Effector memory CD4-positive, alpha-beta T cell (primary cell): ENCODE data around the gene KCNMB2.

Experiments used
- DNase-seq, 3 donors: peaks; one replicate each; pipeline ENCODE4 v3.0.0-alpha.2; 2020
- H3K27ac ChIP-seq: 2 replicates; pipeline ENCODE4 v1.7.0; 2013; ENCODE audit warnings: mild to moderate bottlenecking, low read length, moderate library complexity; ENCODE audit not compliant: insufficient read depth, poor library complexity, severe bottlenecking
- H3K27me3 ChIP-seq: replicated peaks from 2 replicates; pipeline ENCODE4 v1.7.0; 2013; ENCODE audit warnings: mild to moderate bottlenecking, low read length; ENCODE audit not compliant: insufficient read depth, control insufficient read depth, poor library complexity, severe bottlenecking
- H3K36me3 ChIP-seq: 2 replicates; pipeline ENCODE4 v1.7.0; 2013; ENCODE audit warnings: mild to moderate bottlenecking, low read length, moderate library complexity; ENCODE audit not compliant: control insufficient read depth, insufficient read depth
- H3K4me1 ChIP-seq: 2 replicates; pipeline ENCODE4 v1.7.0; 2013; ENCODE audit warnings: low read length, mild to moderate bottlenecking; ENCODE audit not compliant: control insufficient read depth, insufficient read depth, poor library complexity, severe bottlenecking
- H3K4me3 ChIP-seq: 2 replicates; pipeline ENCODE4 v1.7.0; 2013; ENCODE audit warnings: low read length, low read depth, mild to moderate bottlenecking; ENCODE audit not compliant: insufficient read depth, poor library complexity, severe bottlenecking
- H3K9me3 ChIP-seq: 2 replicates; pipeline ENCODE4 v1.7.0; 2013; ENCODE audit warnings: mild to moderate bottlenecking, low read length, moderate library complexity; ENCODE audit not compliant: control insufficient read depth

KCNMB2 gene

DNA sequence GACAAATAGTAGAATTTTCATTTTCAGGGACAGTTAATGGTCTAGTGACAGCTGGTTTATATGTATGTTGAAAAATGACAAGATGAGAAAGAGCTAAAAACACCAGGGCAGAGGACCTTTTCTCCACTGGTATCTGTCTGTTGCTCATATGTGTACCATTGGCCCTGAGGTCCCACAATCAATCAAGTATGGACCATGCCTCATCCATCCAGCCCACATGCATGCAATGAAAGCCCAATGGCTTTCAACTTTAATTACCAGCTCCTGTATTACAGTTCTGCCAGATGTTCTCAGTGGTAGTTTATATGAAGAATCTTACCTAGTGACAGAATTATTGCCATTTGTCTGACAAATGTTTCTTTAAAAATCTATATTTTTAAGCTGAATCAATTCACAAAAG lies 301.3 kb downstream of the KCNMB2 start:
- Histone ChIP-seq H3K4me1 (no peaks in the 10 kb centered on the region), H3K27ac (no peak overlapping the region), H3K36me3 (no peaks in the 10 kb centered on the region), H3K4me3 (no peak overlapping the region), H3K27me3 (no peaks in the 10 kb centered on the region), H3K9me3 (no peaks in the 10 kb centered on the region)
- DNase-seq: no peak

- no peaks in the 10 kb centered on the region for H3K9me3 ChIP-seq
- H3K36me3 ChIP-seq: no peaks in the 10 kb centered on the region
- DNase-seq: no peak
- no peak overlapping the region for H3K27ac ChIP-seq
- H3K4me1 ChIP-seq: no peaks in the 10 kb centered on the region
- H3K4me3 ChIP-seq: no peak overlapping the region
- H3K27me3 ChIP-seq: no peaks in the 10 kb centered on the region
Observed at GRCh38 chr3:178840586-178840985, 304.4 kb downstream of the KCNMB2 start.

DNA sequence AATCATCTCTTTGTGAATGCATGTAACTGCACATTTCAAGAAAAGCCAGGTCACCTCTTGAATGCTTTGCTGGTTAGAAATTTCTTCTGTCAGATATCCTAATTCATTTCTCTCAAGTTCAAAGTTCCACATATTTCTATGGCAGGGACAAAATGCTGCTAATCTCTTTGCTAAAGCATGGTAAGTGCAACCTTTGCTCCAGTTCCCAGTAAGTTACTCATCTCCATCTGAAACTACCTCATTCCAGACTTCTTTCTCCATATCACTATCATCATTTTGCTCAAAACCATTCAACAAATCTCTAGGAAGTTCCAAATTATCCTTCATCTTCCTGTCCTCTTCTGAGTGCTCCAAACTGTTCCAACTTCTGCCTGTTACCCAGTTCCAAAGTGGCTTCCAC lies 304.8 kb downstream of the KCNMB2 start:
- no peak overlapping the region for H3K27ac ChIP-seq
- no peak for DNase-seq
- H3K36me3 ChIP-seq: no peaks in the 10 kb centered on the region
- H3K4me1 ChIP-seq: no peaks in the 10 kb centered on the region
- H3K4me3 ChIP-seq: no peak overlapping the region
- no peaks in the 10 kb centered on the region for H3K27me3 ChIP-seq
- no peaks in the 10 kb centered on the region for H3K9me3 ChIP-seq

GRCh38 chr3:178844916-178845315 lies 308.7 kb downstream of the KCNMB2 start:
- Histone ChIP-seq H3K9me3 (no peaks in the 10 kb centered on the region), H3K27ac (no peak overlapping the region), H3K4me1 (no peaks in the 10 kb centered on the region), H3K36me3 (no peaks in the 10 kb centered on the region), H3K4me3 (no peak overlapping the region), H3K27me3 (no peaks in the 10 kb centered on the region)
- no peak for DNase-seq

- Histone ChIP-seq H3K4me3 (no peak overlapping the region), H3K27me3 (no peaks in the 10 kb centered on the region), H3K9me3 (no peaks in the 10 kb centered on the region), H3K36me3 (no peaks in the 10 kb centered on the region), H3K4me1 (no peaks in the 10 kb centered on the region), H3K27ac (no peak overlapping the region)
- no peak for DNase-seq
Observed at GRCh38 chr3:178845420-178846118, 309.3 kb downstream of the KCNMB2 start.

DNA sequence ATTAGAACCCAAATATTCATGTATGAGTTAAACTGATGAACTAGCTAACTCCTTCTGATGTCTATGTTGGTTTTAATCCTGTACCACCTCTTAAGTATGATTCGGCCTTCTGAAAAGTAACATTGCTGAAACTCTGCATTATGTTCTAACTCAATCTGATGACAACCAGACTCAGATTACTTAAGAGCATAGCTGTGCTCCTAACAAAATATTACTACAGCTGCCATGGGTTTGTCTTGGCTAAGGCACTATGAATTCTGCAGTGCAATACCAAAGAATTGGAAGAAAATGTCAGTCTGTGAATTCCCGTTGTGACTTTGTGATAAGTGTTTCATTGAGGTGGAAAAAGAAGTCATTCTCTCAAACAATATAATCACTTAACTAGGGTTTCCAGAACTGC lies 311.0 kb downstream of the KCNMB2 start:
- H3K4me1 ChIP-seq: no peaks in the 10 kb centered on the region
- no peaks in the 10 kb centered on the region for H3K27me3 ChIP-seq
- H3K36me3 ChIP-seq: no peaks in the 10 kb centered on the region
- no peaks in the 10 kb centered on the region for H3K9me3 ChIP-seq
- H3K27ac ChIP-seq: no peak overlapping the region
- H3K4me3 ChIP-seq: no peak overlapping the region
- no peak for DNase-seq

DNA sequence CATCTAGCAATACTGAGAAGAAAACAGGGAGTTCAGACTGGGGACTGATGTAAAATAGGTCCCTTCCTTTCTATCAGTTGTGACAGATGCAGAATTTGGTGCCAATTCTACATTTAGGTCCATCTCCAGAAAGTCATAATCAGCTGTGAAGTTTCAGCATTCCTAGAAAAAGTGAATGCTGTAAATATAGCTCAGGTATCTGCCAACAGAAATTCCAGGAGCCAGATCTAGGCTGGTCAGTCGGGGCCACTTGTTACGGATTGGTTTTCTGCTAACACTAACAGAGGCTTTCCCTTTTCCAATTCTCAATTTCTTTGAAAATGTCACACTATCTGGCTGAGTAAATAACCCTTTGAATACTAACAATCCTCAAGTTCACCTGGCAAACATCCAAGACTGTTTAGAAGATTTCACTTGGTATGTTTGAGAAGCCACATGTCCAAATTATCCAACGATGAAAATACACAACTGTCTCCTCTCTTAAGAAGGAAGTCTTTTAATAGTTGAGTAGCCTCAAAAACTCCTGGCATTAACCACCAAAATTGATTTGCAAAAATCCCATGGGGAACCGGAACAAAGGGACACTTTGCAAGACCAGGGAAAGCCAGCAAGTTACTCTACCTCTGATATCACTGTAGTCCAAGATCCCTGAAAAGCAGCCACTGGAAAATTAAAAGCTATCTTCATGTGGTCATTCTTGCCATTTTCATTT lies 313.1 kb downstream of the KCNMB2 start:
- Histone ChIP-seq H3K9me3 (no peaks in the 10 kb centered on the region), H3K27ac (no peak overlapping the region), H3K36me3 (no peaks in the 10 kb centered on the region), H3K4me1 (no peaks in the 10 kb centered on the region), H3K4me3 (no peak overlapping the region), H3K27me3 (no peaks in the 10 kb centered on the region)
- no peak for DNase-seq

DNA sequence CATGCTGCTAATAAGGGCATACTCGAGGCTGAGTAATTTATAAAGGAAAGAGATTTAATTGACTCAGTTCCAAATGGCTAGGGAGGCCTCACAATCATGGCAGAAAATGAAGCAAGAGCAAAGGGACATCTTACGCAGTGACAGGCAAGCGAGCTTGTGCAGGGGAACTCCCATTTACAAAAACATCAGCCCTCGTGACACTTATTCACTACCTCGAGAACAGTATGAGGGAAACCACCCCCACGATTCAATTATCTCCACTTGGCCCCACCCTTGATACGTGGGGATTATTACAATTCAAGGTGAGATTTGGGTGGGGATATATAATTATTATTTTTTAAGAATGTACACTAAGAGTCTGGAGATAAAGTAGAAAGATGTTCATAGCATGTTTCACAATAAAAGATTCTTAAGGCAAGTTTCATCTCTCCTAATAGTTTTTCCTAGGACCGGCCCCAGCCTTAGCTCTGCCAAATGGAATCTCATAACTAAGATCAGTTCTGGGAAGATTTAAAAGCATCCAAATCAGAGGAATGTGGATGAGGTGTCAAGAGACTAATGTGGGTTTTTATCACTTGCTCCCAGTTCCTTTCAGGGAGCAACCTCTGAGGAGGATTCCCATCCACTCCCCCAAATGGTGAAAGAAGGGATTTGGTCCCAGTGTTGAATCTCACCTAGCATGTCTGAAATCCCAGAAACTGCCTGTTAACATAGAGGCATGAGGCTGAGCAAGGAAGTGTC lies 314.4 kb downstream of the KCNMB2 start:
- DNase-seq: no peak
- no peak overlapping the region for H3K4me3 ChIP-seq
- H3K36me3 ChIP-seq: no peaks in the 10 kb centered on the region
- H3K4me1 ChIP-seq: no peaks in the 10 kb centered on the region
- no peaks in the 10 kb centered on the region for H3K27me3 ChIP-seq
- H3K27ac ChIP-seq: no peak overlapping the region
- H3K9me3 ChIP-seq: no peaks in the 10 kb centered on the region

GRCh38 chr3:178851564-178851963 lies 315.3 kb downstream of the KCNMB2 start:
- H3K27me3 ChIP-seq: no peaks in the 10 kb centered on the region
- H3K36me3 ChIP-seq: no peaks in the 10 kb centered on the region

DNA sequence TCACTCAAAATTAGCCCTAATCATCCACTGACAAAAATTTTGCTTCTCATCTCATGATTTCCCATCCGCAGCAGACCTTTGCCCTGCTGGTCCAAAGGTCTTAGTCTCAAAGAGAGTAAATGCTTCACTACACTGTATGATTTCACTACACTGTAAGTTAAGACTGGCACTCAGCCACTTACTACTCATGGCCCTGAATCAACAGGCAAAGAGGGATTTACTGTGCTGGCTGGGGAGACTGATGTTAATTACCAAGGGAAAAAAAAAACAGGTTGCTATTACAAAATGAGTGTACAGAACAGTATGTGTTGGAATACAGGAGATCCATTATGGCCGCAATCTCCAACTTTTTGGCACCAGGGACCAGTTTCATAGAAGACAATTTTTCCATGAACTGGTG lies 320.6 kb downstream of the KCNMB2 start:
- Histone ChIP-seq H3K4me3 (no peak overlapping the region), H3K27ac (no peak overlapping the region)
- DNase-seq: no peak

More at GRCh38 chr3:178851564-178851963, 315.3 kb downstream of the KCNMB2 start:
- no peaks in the 10 kb centered on the region for H3K4me1 ChIP-seq
- no peak overlapping the region for H3K27ac ChIP-seq
- H3K4me3 ChIP-seq: no peak overlapping the region
- no peak for DNase-seq
- H3K9me3 ChIP-seq: no peaks in the 10 kb centered on the region

More for the DNA sequence above, 320.6 kb downstream of the KCNMB2 start:
- no peaks in the 10 kb centered on the region for H3K36me3 ChIP-seq
- H3K27me3 ChIP-seq: no peaks in the 10 kb centered on the region
- no peaks in the 10 kb centered on the region for H3K4me1 ChIP-seq
- no peaks in the 10 kb centered on the region for H3K9me3 ChIP-seq
